Suprapubic skin (tissue), 4 donors: ENCODE results near the gene CENATAC. TPM values are rescaled to one million over a fixed set of nuclear protein-coding genes. Genes with fewer than 3 reads are reported as not detected.

Experiments
- DNase-seq, 2 donors: peaks; one replicate each; pipeline ENCODE4 v3.0.0-alpha.2; 2019; ENCODE audit warnings: low spot score in 2 of 2
- H3K27ac ChIP-seq: fragments of 200-600 bp; sonication (generic); one replicate; pipeline ENCODE4 v1.5.1; 2019
- H3K27me3 ChIP-seq: fragments of 200-600 bp; sonication (generic); one replicate; pipeline ENCODE4 v1.5.1; 2019
- H3K36me3 ChIP-seq: fragments of 200-600 bp; sonication (generic); one replicate; pipeline ENCODE4 v1.5.1; 2019
- H3K4me1 ChIP-seq: fragments of 200-600 bp; sonication (generic); one replicate; pipeline ENCODE4 v1.5.1; 2019
- H3K4me3 ChIP-seq: fragments of 200-600 bp; sonication (generic); one replicate; pipeline ENCODE4 v1.5.1; 2019; ENCODE audit warnings: mild to moderate bottlenecking
- H3K9me3 ChIP-seq: fragments of 200-600 bp; sonication (generic); one replicate; pipeline ENCODE4 v1.5.1; 2019
- EP300 ChIP-seq: sonication (generic); formaldehyde crosslinking; IDR thresholded peaks from one replicate; pipeline ENCODE4 v1.6.1; 2017; ENCODE audit warnings: antibody characterized with exemption
- POLR2A ChIP-seq, 2 donors: fragments of 450-650 bp; IDR thresholded peaks; one replicate each; pipeline ENCODE4 v1.6.1; 2017; ENCODE audit warnings: antibody characterized with exemption in 2 of 2, mild to moderate bottlenecking in 2 of 2, moderate library complexity in 2 of 2
- POLR2AphosphoS5 ChIP-seq, 3 donors: sonication (generic); formaldehyde crosslinking; IDR thresholded peaks; one replicate each; pipeline ENCODE4 v1.6.1; 2017; ENCODE audit warnings: antibody characterized with exemption in 3 of 3
- WGBS: methylation state at CpG from one replicate; pipeline ENCODE4 v1.1.5; 2018; 5-methylcytosine and 5-hydroxymethylcytosine counted together
- total RNA-seq, 4 donors: library from RNA; depleted of rRNA; stranded (reverse); fragments of >200 nt; gene quantifications; one replicate each; pipeline ENCODE4 v1.1.0, GENCODE V29; 2016
- TF ChIP-seq, protein P1 (sequence below), 2 donors: fragments of 200-600 bp in 1 of 2; fragments of 450-650 bp in 1 of 2; sonication (generic) in 1 of 2; IDR thresholded peaks; one replicate each; pipeline ENCODE4 v1.5.1; 2016 to 2019; ENCODE audit warnings: antibody characterized with exemption in 2 of 2, mild to moderate bottlenecking in 1 of 2, moderate library complexity in 1 of 2

Gene CENATAC
- total RNA-seq, 4 donors from 2014 or later: 26.0 to 136 (median 49.8) TPM

DNA sequence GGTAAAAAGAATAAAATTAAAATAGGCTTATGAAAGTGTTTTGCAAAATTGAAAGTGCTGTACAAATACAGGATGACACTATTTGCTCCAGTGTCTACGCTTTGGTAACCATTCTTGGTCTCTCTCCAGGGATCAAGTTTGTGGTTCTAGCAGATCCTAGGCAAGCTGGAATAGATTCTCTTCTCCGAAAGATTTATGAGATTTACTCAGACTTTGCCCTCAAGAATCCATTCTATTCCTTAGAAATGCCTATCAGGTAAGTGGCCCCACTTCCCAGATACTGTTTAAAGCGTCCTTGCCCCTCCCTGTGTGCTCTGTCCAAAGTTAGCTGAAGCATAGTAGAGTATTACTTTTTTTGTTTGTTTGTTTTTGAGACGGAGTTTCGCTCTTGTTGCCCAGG lies 23.7 kb downstream of the CENATAC start:
- 90% methylated on average over 5 of the region's 5 CpGs for WGBS
- Histone ChIP-seq H3K27me3 (no peaks in the 10 kb centered on the region), H3K4me1 (peaks cover 35% of the 10 kb centered on the region), H3K9me3 (no peaks in the 10 kb centered on the region), H3K36me3 (peaks cover 35% of the 10 kb centered on the region), H3K27ac (no peak overlapping the region), H3K4me3 (no peak overlapping the region)
- TF ChIP-seq, protein P1, sequence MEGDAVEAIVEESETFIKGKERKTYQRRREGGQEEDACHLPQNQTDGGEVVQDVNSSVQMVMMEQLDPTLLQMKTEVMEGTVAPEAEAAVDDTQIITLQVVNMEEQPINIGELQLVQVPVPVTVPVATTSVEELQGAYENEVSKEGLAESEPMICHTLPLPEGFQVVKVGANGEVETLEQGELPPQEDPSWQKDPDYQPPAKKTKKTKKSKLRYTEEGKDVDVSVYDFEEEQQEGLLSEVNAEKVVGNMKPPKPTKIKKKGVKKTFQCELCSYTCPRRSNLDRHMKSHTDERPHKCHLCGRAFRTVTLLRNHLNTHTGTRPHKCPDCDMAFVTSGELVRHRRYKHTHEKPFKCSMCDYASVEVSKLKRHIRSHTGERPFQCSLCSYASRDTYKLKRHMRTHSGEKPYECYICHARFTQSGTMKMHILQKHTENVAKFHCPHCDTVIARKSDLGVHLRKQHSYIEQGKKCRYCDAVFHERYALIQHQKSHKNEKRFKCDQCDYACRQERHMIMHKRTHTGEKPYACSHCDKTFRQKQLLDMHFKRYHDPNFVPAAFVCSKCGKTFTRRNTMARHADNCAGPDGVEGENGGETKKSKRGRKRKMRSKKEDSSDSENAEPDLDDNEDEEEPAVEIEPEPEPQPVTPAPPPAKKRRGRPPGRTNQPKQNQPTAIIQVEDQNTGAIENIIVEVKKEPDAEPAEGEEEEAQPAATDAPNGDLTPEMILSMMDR (IDR thresholded peaks at IDR 0.05): no peak
- TF ChIP-seq POLR2A (IDR thresholded peaks at IDR 0.05): no peak
- no peak for TF ChIP-seq EP300
- TF ChIP-seq POLR2AphosphoS5 (IDR thresholded peaks at IDR 0.05): no peak
- no peak for DNase-seq

DNA sequence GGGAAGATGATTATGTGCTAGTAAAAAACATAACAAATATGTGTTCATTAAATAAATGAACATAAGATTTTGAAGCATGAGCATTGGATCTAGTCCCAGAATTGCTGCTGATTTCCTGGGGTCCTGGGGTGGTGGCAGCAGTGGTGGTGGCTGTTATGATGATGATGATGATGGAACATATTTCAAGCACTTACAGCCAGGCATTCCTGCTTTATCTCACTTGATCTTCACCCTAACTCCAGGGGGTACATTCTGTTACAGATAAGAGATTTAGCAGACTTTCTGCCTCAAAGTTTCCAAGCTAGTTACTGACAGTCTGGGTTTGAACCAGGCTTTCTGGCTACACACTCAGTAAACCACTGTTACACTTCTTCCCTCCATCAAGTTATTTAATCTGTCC lies 25.8 kb downstream of the CENATAC start:
- TF ChIP-seq POLR2A (IDR thresholded peaks at IDR 0.05): no peak
- TF ChIP-seq, protein P1 (IDR thresholded peaks at IDR 0.05): no peak
- no peak for TF ChIP-seq EP300
- TF ChIP-seq POLR2AphosphoS5 (IDR thresholded peaks at IDR 0.05): no peak
- Histone ChIP-seq H3K9me3 (no peaks in the 10 kb centered on the region), H3K4me3 (no peak overlapping the region), H3K4me1 (peaks cover 31% of the 10 kb centered on the region), H3K36me3 (peaks cover 34% of the 10 kb centered on the region), H3K27me3 (no peaks in the 10 kb centered on the region), H3K27ac (no peak overlapping the region)
- no peak for DNase-seq

GRCh38 chr11:119024430-119025098 lies 26.6 kb downstream of the CENATAC start:
- H3K4me1 ChIP-seq: peaks cover 34% of the 10 kb centered on the region
- no peaks in the 10 kb centered on the region for H3K9me3 ChIP-seq
- peaks cover 34% of the 10 kb centered on the region for H3K36me3 ChIP-seq
- H3K27ac ChIP-seq: no peak overlapping the region
- no peak for DNase-seq
- H3K27me3 ChIP-seq: no peaks in the 10 kb centered on the region
- no peak for TF ChIP-seq POLR2A (IDR thresholded peaks at IDR 0.05)
- 70% methylated on average over 13 of the region's 15 CpGs for WGBS
- no peak overlapping the region for H3K4me3 ChIP-seq

DNA sequence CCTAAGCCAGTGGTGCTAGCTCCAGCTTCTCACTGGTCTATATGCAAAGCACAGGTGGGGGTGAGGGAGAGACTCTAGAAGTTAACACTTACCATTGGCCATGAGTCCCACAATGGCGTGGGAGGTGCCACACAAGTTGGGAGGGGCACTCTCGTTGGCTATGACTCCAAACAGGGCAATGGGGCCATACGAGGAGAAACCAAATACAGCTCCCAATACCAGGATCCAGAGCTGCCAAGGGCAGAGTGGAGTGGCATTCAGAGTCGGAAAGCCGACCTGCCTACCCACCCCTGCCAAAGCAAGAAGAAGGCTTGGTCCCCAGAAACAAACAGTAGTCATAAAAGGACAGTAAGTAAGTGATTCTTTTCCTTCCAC lies 27.1 kb downstream of the CENATAC start:
- peaks cover 34% of the 10 kb centered on the region for H3K36me3 ChIP-seq

DNA sequence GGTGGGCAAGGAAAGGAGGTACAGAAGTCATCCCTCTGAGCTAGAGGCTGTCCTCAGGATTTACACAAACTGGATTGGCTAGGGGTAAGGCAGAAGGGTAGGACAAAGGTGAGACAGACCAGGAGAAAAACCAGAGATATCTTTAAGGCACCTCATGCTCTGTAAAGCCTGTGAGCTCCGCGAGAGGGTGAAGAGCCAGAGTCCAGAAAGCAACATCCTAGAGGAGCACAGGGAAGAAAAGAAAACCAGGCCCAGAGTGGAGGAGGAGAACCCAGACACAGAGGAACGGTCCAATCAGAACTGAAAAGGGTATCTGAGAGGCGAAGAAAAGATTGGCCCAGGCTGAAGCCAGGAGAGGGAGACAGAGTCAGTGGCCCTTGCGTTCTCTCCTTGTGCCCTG lies 27.6 kb downstream of the CENATAC start:
- Histone ChIP-seq H3K36me3 (peaks cover 34% of the 10 kb centered on the region), H3K4me1 (peaks cover 34% of the 10 kb centered on the region), H3K27ac (no peak overlapping the region), H3K9me3 (no peaks in the 10 kb centered on the region), H3K4me3 (no peak overlapping the region), H3K27me3 (no peaks in the 10 kb centered on the region)
- TF ChIP-seq EP300 (no peak), POLR2A (IDR thresholded peaks at IDR 0.05) (no peak), POLR2AphosphoS5 (IDR thresholded peaks at IDR 0.05) (no peak)
- TF ChIP-seq, protein P1 (IDR thresholded peaks at IDR 0.05): no peak
- no peak for DNase-seq
- 92% methylated on average over 5 of the region's 5 CpGs for WGBS

More for the DNA sequence above, 27.1 kb downstream of the CENATAC start:
- H3K4me1 ChIP-seq: peaks cover 34% of the 10 kb centered on the region
- no peak for DNase-seq
- no peaks in the 10 kb centered on the region for H3K27me3 ChIP-seq
- no peak overlapping the region for H3K4me3 ChIP-seq
- H3K9me3 ChIP-seq: no peaks in the 10 kb centered on the region
- 63% methylated on average over 5 of the region's 5 CpGs for WGBS
- no peak for TF ChIP-seq POLR2AphosphoS5 (IDR thresholded peaks at IDR 0.05)
- TF ChIP-seq POLR2A (IDR thresholded peaks at IDR 0.05): no peak
- TF ChIP-seq EP300: no peak
- TF ChIP-seq, protein P1 (IDR thresholded peaks at IDR 0.05): no peak
- no peak overlapping the region for H3K27ac ChIP-seq
